HCT116 (cell line): ENCODE results near the gene SSRP1. TPM values are rescaled to one million over a fixed set of nuclear protein-coding genes. Genes with fewer than 3 reads are reported as not detected.

ENCODE experiments used
- ATAC-seq: fragments of 200-7000 bp; cut with Tn5 transposase; 2 replicates; pipeline ENCODE4 v1.9.1; 2020; ENCODE audit warnings: mild to moderate bottlenecking, moderate library complexity
- BruUV-seq: library from RNA; stranded (reverse); fragments of 400-500 nt; replicated peaks from 2 replicates; lab custom pipeline; 2021; lab: Mats Ljungman, UMichigan
- CTCF ChIA-PET: fragments of 300-600 bp; sonication (Branson Sonifier 250); formaldehyde crosslinking; loops from one replicate; lab custom pipeline; 2021; ENCODE audit warnings: antibody characterized with exemption; lab: Charles Lee
- POLR2A ChIA-PET: fragments of 300-600, 350-600 bp; sonication (Branson Sonifier 250); formaldehyde crosslinking; loops from one replicate; lab custom pipeline; 2021; ENCODE audit warnings: antibody characterized with exemption; lab: Charles Lee
- RAD21 ChIA-PET, 2 experiments: fragments of 300-600 bp; sonication (Branson Sonifier 250); formaldehyde crosslinking; loops; one replicate each; lab custom pipeline; 2023; ENCODE audit warnings: low total read pairs in 2 of 2; ENCODE audit not compliant: uncharacterized antibody in 2 of 2, unreplicated experiment in 2 of 2, low non-redundant PET in 1 of 2; lab: Charles Lee
- DNase-seq: peaks from one replicate; pipeline ENCODE4 v3.0.0-alpha.2; 2010; ENCODE audit warnings: low read depth, low spot score
- H2AFZ ChIP-seq: fragments of 200-600 bp; shearing (Covaris generic), sonication (generic); 2 replicates; pipeline ENCODE4 v1.6.1; 2017; ENCODE audit warnings: low read depth, mixed run types, mixed read lengths, antibody characterized with exemption, low read length; ENCODE audit not compliant: poor library complexity, severe bottlenecking
- H3K27ac ChIP-seq: 2 replicates; pipeline ENCODE4 v1.5.1; 2012; ENCODE audit warnings: low read depth, low read length
- H3K27me3 ChIP-seq: fragments of 200-600 bp; sonication (generic); 2 replicates; pipeline ENCODE4 v1.6.1; 2016; ENCODE audit warnings: mixed run types, low read length, mixed read lengths; ENCODE audit not compliant: insufficient read depth
- H3K36me3 ChIP-seq, 2 experiments: fragments of 200-500 bp in 1 of 2; fragments of 200-600 bp in 1 of 2; sonication (Bioruptor generic) in 1 of 2; sonication (generic) in 1 of 2; 2 replicates each; pipeline versions ENCODE4 v1.5.1 to v1.6.1; 2014 to 2016; ENCODE audit warnings: low read length in 2 of 2, inconsistent platforms in 1 of 2, mixed read lengths in 1 of 2, mixed run types in 1 of 2; ENCODE audit not compliant: insufficient read depth in 2 of 2, control insufficient read depth in 1 of 2
- H3K4me1 ChIP-seq, 2 experiments: fragments of 200-600 bp in 1 of 2; sonication (generic) in 1 of 2; 2 replicates each; pipeline versions ENCODE4 v1.5.1 to v1.6.1; 2012 to 2017; ENCODE audit warnings: low read length in 2 of 2, inconsistent platforms in 1 of 2, mild to moderate bottlenecking in 1 of 2, mixed read lengths in 1 of 2, mixed run types in 1 of 2, moderate library complexity in 1 of 2; ENCODE audit not compliant: insufficient read depth in 2 of 2, control insufficient read depth in 1 of 2
- H3K4me2 ChIP-seq: fragments of 200-600 bp; sonication (generic); 2 replicates; pipeline ENCODE4 v1.6.1; 2017; ENCODE audit warnings: mixed run types, low read length, mixed read lengths
- H3K4me3 ChIP-seq, 2 experiments: fragments of 200-600 bp in 1 of 2; sonication (generic) in 1 of 2; replicated peaks in 1 of 2; 2 replicates each; pipeline ENCODE4 v1.5.1; 2011 to 2016; ENCODE audit warnings: low read length in 2 of 2, control low read depth in 1 of 2, low read depth in 1 of 2, mild to moderate bottlenecking in 1 of 2, mixed read lengths in 1 of 2, mixed run types in 1 of 2
- H3K79me2 ChIP-seq: fragments of 200-600 bp; sonication (generic); 2 replicates; pipeline ENCODE4 v1.6.1; 2017; ENCODE audit warnings: mild to moderate bottlenecking, mixed run types, low read length, moderate library complexity, mixed read lengths; ENCODE audit not compliant: insufficient read depth
- H3K9ac ChIP-seq: fragments of 200-600 bp; sonication (generic); 2 replicates; pipeline ENCODE4 v1.6.1; 2016; ENCODE audit warnings: low read length, mixed read lengths
- H3K9me2 ChIP-seq: fragments of 200-600 bp; sonication (generic), shearing (Covaris generic); 2 replicates; pipeline ENCODE4 v1.6.1; 2017; ENCODE audit warnings: mixed run types, mild to moderate bottlenecking, moderate library complexity; ENCODE audit not compliant: insufficient read depth
- H3K9me3 ChIP-seq, 2 experiments: fragments of 200-500 bp in 1 of 2; fragments of 200-600 bp in 1 of 2; sonication (Bioruptor generic) in 1 of 2; sonication (generic) in 1 of 2; 2 replicates each; pipeline ENCODE4 v1.6.1; 2014 to 2017; ENCODE audit warnings: low read length in 2 of 2, mixed read lengths in 2 of 2, inconsistent platforms in 1 of 2, low read depth in 1 of 2, mild to moderate bottlenecking in 1 of 2, mixed run types in 1 of 2, moderate library complexity in 1 of 2; ENCODE audit not compliant: control insufficient read depth in 1 of 2, insufficient read depth in 1 of 2
- H4K20me1 ChIP-seq: fragments of 200-600 bp; sonication (generic), shearing (Covaris generic); 2 replicates; pipeline ENCODE4 v1.6.1; 2017; ENCODE audit warnings: mixed run types, mild to moderate bottlenecking, moderate library complexity; ENCODE audit not compliant: insufficient read depth
- ATF3 ChIP-seq: IDR thresholded peaks from 2 replicates; pipeline ENCODE4 v1.6.1; 2012
- CBX3 ChIP-seq: IDR thresholded peaks from 2 replicates; pipeline ENCODE4 v1.6.1; 2012; ENCODE audit warnings: low read depth
- CTCF ChIP-seq, 3 experiments: fragments of 200-600 bp in 1 of 3; sonication (generic) in 1 of 3; IDR thresholded peaks in 2 of 3; conservative IDR thresholded peaks in 1 of 3; 2 replicates each; pipeline ENCODE4 v1.5.1; 2012 to 2017; ENCODE audit warnings: low read depth in 2 of 3, low read length in 2 of 3, antibody characterized with exemption in 1 of 3, borderline replicate concordance in 1 of 3, control low read depth in 1 of 3, mild to moderate bottlenecking in 1 of 3, mixed read lengths in 1 of 3, mixed run types in 1 of 3, moderate library complexity in 1 of 3; ENCODE audit not compliant: insufficient read depth in 1 of 3
- EZH2 ChIP-seq: fragments of 200-600 bp; sonication (generic); IDR thresholded peaks from 2 replicates; pipeline ENCODE4 v1.6.1; 2017; ENCODE audit warnings: antibody characterized with exemption, mixed run types
- EZH2phosphoT487 ChIP-seq: fragments of 200-600 bp; IDR thresholded peaks from 2 replicates; pipeline ENCODE4 v1.6.1; 2018; ENCODE audit warnings: antibody characterized with exemption, borderline replicate concordance
- JUND ChIP-seq: IDR thresholded peaks from 2 replicates; pipeline ENCODE4 v1.6.1; 2012
- MAX ChIP-seq: IDR thresholded peaks from 2 replicates; pipeline ENCODE4 v1.6.1; 2012
- POLR2A ChIP-seq: IDR thresholded peaks from 2 replicates; pipeline ENCODE4 v1.7.0; 2011; ENCODE audit warnings: borderline replicate concordance; ENCODE audit not compliant: insufficient read depth, insufficient read length; ENCODE audit errors: extremely low read depth
- POLR2AphosphoS5 ChIP-seq: IDR thresholded peaks from 2 replicates; pipeline ENCODE4 v1.6.1; 2011; ENCODE audit warnings: mild to moderate bottlenecking, low read depth, low read length, moderate library complexity
- SRF ChIP-seq: IDR thresholded peaks from 2 replicates; pipeline ENCODE4 v1.6.1; 2012; ENCODE audit warnings: low read depth
- YY1 ChIP-seq: IDR thresholded peaks from 2 replicates; pipeline ENCODE4 v1.6.1; 2011; ENCODE audit warnings: low read length, low read depth, moderate library complexity, mild to moderate bottlenecking; ENCODE audit not compliant: insufficient replicate concordance; ENCODE audit errors: extremely low read depth
- ZBTB33 ChIP-seq: IDR thresholded peaks from 2 replicates; pipeline ENCODE4 v1.6.1; 2011; ENCODE audit warnings: mild to moderate bottlenecking, low read length, moderate library complexity; ENCODE audit not compliant: insufficient replicate concordance; ENCODE audit errors: extremely low read depth
- ZNF274 ChIP-seq: fragments of 200-500 bp; sonication (Bioruptor generic); IDR thresholded peaks from 2 replicates; pipeline ENCODE4 v1.6.1; 2014; ENCODE audit warnings: mild to moderate bottlenecking, low read depth, low read length, inconsistent platforms
- intact Hi-C: fragments of 100-400 bp; cut with micrococcal nuclease; formaldehyde crosslinking; loops from 2 replicates; pipeline ENCODE4 v1.10.0; 2022
- total RNA-seq: library from RNA; stranded (reverse); gene quantifications from one replicate; pipeline ENCODE4 v1.2.1, GENCODE V29; 2021; ENCODE audit not compliant: unreplicated experiment

Gene SSRP1
- total RNA-seq, 1 experiment from 2014 or later: 260 TPM

- Histone ChIP-seq H3K4me2 (no peak within 1 kb of the TSS), H3K27me3 (peaks cover 27% of the 10 kb centered on the region), H4K20me1 (no peaks in the 10 kb centered on the region), H3K9ac (no peak within 1 kb of the TSS), H3K9me3 (no peaks in the 10 kb centered on the region), H3K4me1 (no peaks in the 10 kb centered on the region), H3K27ac (no peak within 1 kb of the TSS), H3K36me3 (no peaks in the 10 kb centered on the region), H3K79me2 (no peaks in the 10 kb centered on the region), H3K4me3 (no peak within 1 kb of the TSS), H2AFZ (no peak within 1 kb of the TSS), H3K9me2 (no peaks in the 10 kb centered on the region)
- ChIA-PET POLR2A (interaction anchor here (0.6 kb wide), 1 partner anchor 57 kb away, joined by 3 read pairs; no protein-coding TSS in a partner anchor), RAD21 (no interaction called here), CTCF (no interaction called here)
- no TSS peak for BruUV-seq
- TF ChIP-seq ATF3: no peak
- TF ChIP-seq SRF: no peak
- no peak for TF ChIP-seq CTCF (IDR thresholded peaks at IDR 0.05 in 2 of 3, conservative IDR thresholded peaks at IDR 0.05 in 1 of 3; ENCODE audit: borderline replicate concordance in 1 of 3, insufficient read depth in 1 of 3, low read depth in 2 of 3, low read length in 2 of 3)
- TF ChIP-seq POLR2A: no peak
- TF ChIP-seq CBX3: no peak
- TF ChIP-seq YY1: no peak
- TF ChIP-seq ZNF274: no peak
- TF ChIP-seq POLR2AphosphoS5: no peak
- no peak for TF ChIP-seq EZH2
- no peak for TF ChIP-seq ZBTB33
- TF ChIP-seq MAX: no peak
- no peak for TF ChIP-seq EZH2phosphoT487
- no peak for TF ChIP-seq JUND
- DNase-seq (no peak), ATAC-seq (no peak)
- intact Hi-C loops: no loop called here
Measured at GRCh38 chr11:57380975-57381374, 45.3 kb upstream of the SSRP1 start, which contains the start of gene PRG3. Gene PRG3, minus strand, starts transcription at chr11:57381150. Its CDS starts 442 bp downstream, at chr11:57380708.
